K562 (cell line): ENCODE measurements around the gene THAP2. TPM values are rescaled to one million over a fixed set of nuclear protein-coding genes. Genes with fewer than 3 reads are reported as not detected.

Source experiments
- BCL6 ChIP-seq: fragments of 250-450 bp; sonication (Bioruptor Pico); IDR thresholded peaks from 2 replicates; pipeline ENCODE4 v1.4.0; 2020
- CBX3 ChIP-seq, 2 experiments: IDR thresholded peaks; 1 replicate in 1 of 2; 2 replicates in 1 of 2; pipeline ENCODE4 v1.6.1; 2012; ENCODE audit warnings: inconsistent platforms in 2 of 2, low read length in 2 of 2, borderline replicate concordance in 1 of 2, control low read depth in 1 of 2
- CHAMP1 ChIP-seq: fragments of 450-650 bp; IDR thresholded peaks from 2 replicates; pipeline ENCODE4 v1.6.1; 2016; ENCODE audit warnings: mild to moderate bottlenecking
- CREB5 ChIP-seq: fragments of 250-450 bp; sonication (Bioruptor Pico); IDR thresholded peaks from 2 replicates; pipeline ENCODE4 v1.5.0; 2020; ENCODE audit warnings: mild to moderate bottlenecking
- CXXC5 ChIP-seq: fragments of 250-450 bp; sonication (Bioruptor Pico); IDR thresholded peaks from 2 replicates; pipeline ENCODE4 v1.8.0; 2022; ENCODE audit warnings: inconsistent platforms, mild to moderate bottlenecking, moderate library complexity
- ETV5 ChIP-seq: sonication (generic); formaldehyde crosslinking; IDR thresholded peaks from 2 replicates; pipeline ENCODE4 v1.4.0; 2020; ENCODE audit warnings: low read depth, mild to moderate bottlenecking, missing genetic modification reagents
- HNRNPH1 ChIP-seq: fragments of 200-400 bp; formaldehyde crosslinking; optimal IDR thresholded peaks from 2 replicates; pipeline ENCODE3; 2017; ENCODE audit warnings: low read depth, mild to moderate bottlenecking, low read length, moderate library complexity
- MCM3 ChIP-seq: fragments of 450-650 bp; IDR thresholded peaks from 2 replicates; pipeline ENCODE4 v1.6.1; 2016
- POLR2B ChIP-seq: fragments of 450-650 bp; IDR thresholded peaks from 2 replicates; pipeline ENCODE4 v1.6.1; 2018; ENCODE audit warnings: low read depth; ENCODE audit not compliant: partially characterized antibody
- TEAD4 ChIP-seq, 2 experiments: sonication (generic) in 1 of 2; formaldehyde crosslinking in 1 of 2; IDR thresholded peaks; 2 replicates each; pipeline versions ENCODE4 v1.6.1 to v1.8.0; 2012 to 2022; ENCODE audit warnings: borderline replicate concordance in 1 of 2, inconsistent platforms in 1 of 2, low read length in 1 of 2, mild to moderate bottlenecking in 1 of 2, missing genetic modification reagents in 1 of 2
- ZFX ChIP-seq: sonication (generic); formaldehyde crosslinking; IDR thresholded peaks from 2 replicates; pipeline ENCODE4 v1.8.0; 2022; ENCODE audit warnings: mild to moderate bottlenecking, missing genetic modification reagents, moderate library complexity
- ZNF121 ChIP-seq: sonication (generic); formaldehyde crosslinking; conservative IDR thresholded peaks from 2 replicates; pipeline ENCODE4 v1.8.0; 2022; ENCODE audit warnings: missing genetic modification reagents
- ZNF444 ChIP-seq: fragments of 250-450 bp; sonication (Bioruptor Pico); IDR thresholded peaks from 2 replicates; pipeline ENCODE4 v1.4.0; 2020; ENCODE audit warnings: mild to moderate bottlenecking, moderate library complexity
- ZNF445 ChIP-seq: fragments of 250-450 bp; sonication (Bioruptor Pico); IDR thresholded peaks from 2 replicates; pipeline ENCODE4 v1.4.0; 2020; ENCODE audit warnings: low read depth, mild to moderate bottlenecking, moderate library complexity
- ZNF551 ChIP-seq: fragments of 250-450 bp; sonication (Bioruptor Pico); IDR thresholded peaks from 2 replicates; pipeline ENCODE4 v1.5.0; 2021; ENCODE audit warnings: mild to moderate bottlenecking, moderate library complexity
- polyA plus RNA-seq, 8 experiments: library from polyadenylated mRNA; depleted of rRNA in 4 of 8; stranded (reverse) in 5 of 8; unstranded in 3 of 8; fragments of >200 nt; fragmentation: Nextera tagmentation in 2 of 8; fragmentation: Illumina TruSeq in 1 of 8; extraction: Ambion mirVana in 2 of 8; extraction: Trizol in 1 of 8; gene quantifications; 2 replicates each; pipeline versions ENCODE4 v1.2.1 to v1.2.3, GENCODE V29; 2011 to 2014; ENCODE audit warnings: inconsistent platforms in 1 of 8, missing spikeins in 1 of 8
- total RNA-seq, 7 experiments: library from RNA; depleted of rRNA in 6 of 7; stranded (reverse); fragments of >200 nt in 6 of 7; fragmentation: Illumina TruSeq in 2 of 7; extraction: Trizol in 2 of 7; gene quantifications; 2 replicates each; pipeline versions ENCODE4 v1.2.1 to v1.2.3, GENCODE V29; 2011 to 2021; ENCODE audit warnings: low replicate concordance in 1 of 7
- TF ChIP-seq, protein P1 (sequence below): IDR thresholded peaks from 3 replicates; pipeline ENCODE4 v1.6.1; 2011; ENCODE audit warnings: borderline replicate concordance, mild to moderate bottlenecking, moderate library complexity; ENCODE audit not compliant: insufficient read length; ENCODE audit errors: extremely low read depth
- TF ChIP-seq, protein P2 (sequence below): fragments of 450-650 bp; IDR thresholded peaks from 2 replicates; pipeline ENCODE4 v1.6.1; 2016; ENCODE audit warnings: borderline replicate concordance
- TF ChIP-seq, protein P3 (sequence below): fragments of 250-450 bp; sonication (Bioruptor Pico); IDR thresholded peaks from 2 replicates; pipeline ENCODE4 v1.5.0; 2021

Gene THAP2
- total and polyA plus RNA-seq, 9 of the 15 experiments (the other 6 are each of a cell fraction or from before 2014, with no cell fraction given): 1.8 to 18.9 (median 7.3) TPM

DNA sequence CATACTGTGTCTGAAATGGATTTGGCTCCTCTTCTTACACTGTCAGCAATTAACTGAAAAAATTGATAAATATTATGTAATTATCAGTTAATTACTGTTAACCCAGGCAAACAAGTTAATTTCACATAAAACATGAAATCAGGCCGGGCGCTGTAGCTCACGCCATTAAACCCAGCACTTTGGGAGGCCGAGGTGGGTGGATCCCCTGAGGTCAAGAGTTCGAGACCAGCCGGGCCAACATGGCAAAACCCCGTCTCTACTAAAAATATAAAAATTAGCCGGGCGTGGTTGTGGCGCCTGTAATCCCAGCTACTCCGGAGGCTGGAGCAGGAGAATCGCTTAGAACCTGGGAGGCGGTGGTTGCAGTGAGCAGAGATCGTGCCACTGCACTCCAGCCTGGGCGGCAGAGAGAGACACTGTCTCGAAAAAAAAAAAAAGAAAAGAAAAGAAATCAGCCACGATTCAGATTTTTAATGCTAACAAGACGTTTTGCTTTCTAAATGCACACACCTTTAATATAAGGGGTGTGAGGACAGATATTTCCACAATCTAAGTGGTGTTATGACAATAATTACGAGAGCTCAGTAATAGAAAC is 21.3 kb downstream of the THAP2 start (continued):
- TF ChIP-seq HNRNPH1 (no peak), TEAD4 (IDR thresholded peaks at IDR 0.05; ENCODE audit: low read length) (no peak), TEAD4 (CRISPR knock-in tag; IDR thresholded peaks at IDR 0.05; ENCODE audit: borderline replicate concordance) (no peak), ETV5 (CRISPR knock-in tag) (no peak), ZNF445 (CRISPR knock-in tag) (no peak), MCM3 (no peak), CXXC5 (no peak), POLR2B (no peak), CHAMP1 (no peak), ZNF121 (CRISPR knock-in tag) (no peak), ZNF444 (CRISPR knock-in tag) (no peak), CREB5 (CRISPR knock-in tag) (no peak), CBX3 (IDR thresholded peaks at IDR 0.05; ENCODE audit: borderline replicate concordance in 1 of 2, low read length in 2 of 2) (no peak), ZFX (no peak), ZNF551 (CRISPR knock-in tag) (no peak), BCL6 (CRISPR knock-in tag) (no peak)
- TF ChIP-seq, protein P1, sequence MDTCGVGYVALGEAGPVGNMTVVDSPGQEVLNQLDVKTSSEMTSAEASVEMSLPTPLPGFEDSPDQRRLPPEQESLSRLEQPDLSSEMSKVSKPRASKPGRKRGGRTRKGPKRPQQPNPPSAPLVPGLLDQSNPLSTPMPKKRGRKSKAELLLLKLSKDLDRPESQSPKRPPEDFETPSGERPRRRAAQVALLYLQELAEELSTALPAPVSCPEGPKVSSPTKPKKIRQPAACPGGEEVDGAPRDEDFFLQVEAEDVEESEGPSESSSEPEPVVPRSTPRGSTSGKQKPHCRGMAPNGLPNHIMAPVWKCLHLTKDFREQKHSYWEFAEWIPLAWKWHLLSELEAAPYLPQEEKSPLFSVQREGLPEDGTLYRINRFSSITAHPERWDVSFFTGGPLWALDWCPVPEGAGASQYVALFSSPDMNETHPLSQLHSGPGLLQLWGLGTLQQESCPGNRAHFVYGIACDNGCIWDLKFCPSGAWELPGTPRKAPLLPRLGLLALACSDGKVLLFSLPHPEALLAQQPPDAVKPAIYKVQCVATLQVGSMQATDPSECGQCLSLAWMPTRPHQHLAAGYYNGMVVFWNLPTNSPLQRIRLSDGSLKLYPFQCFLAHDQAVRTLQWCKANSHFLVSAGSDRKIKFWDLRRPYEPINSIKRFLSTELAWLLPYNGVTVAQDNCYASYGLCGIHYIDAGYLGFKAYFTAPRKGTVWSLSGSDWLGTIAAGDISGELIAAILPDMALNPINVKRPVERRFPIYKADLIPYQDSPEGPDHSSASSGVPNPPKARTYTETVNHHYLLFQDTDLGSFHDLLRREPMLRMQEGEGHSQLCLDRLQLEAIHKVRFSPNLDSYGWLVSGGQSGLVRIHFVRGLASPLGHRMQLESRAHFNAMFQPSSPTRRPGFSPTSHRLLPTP: peak; percentile 72
- TF ChIP-seq, protein P2, sequence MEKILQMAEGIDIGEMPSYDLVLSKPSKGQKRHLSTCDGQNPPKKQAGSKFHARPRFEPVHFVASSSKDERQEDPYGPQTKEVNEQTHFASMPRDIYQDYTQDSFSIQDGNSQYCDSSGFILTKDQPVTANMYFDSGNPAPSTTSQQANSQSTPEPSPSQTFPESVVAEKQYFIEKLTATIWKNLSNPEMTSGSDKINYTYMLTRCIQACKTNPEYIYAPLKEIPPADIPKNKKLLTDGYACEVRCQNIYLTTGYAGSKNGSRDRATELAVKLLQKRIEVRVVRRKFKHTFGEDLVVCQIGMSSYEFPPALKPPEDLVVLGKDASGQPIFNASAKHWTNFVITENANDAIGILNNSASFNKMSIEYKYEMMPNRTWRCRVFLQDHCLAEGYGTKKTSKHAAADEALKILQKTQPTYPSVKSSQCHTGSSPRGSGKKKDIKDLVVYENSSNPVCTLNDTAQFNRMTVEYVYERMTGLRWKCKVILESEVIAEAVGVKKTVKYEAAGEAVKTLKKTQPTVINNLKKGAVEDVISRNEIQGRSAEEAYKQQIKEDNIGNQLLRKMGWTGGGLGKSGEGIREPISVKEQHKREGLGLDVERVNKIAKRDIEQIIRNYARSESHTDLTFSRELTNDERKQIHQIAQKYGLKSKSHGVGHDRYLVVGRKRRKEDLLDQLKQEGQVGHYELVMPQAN: 0 out of 2 replicates have a peak, but pooled peaks have one; percentile 18
- TF ChIP-seq, protein P3, sequence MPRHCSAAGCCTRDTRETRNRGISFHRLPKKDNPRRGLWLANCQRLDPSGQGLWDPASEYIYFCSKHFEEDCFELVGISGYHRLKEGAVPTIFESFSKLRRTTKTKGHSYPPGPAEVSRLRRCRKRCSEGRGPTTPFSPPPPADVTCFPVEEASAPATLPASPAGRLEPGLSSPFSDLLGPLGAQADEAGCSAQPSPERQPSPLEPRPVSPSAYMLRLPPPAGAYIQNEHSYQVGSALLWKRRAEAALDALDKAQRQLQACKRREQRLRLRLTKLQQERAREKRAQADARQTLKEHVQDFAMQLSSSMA (CRISPR knock-in tag): no peak
